ENCODE data around the gene CNPPD1.

The CNPPD1 gene

GRCh38 chr2:219176818-219177551 lies at the start of gene CNPPD1:
Gene CNPPD1 (minus strand): TSS chr2:219176925. CDS start chr2:219176828, 97 bp downstream.
- no peak for DNase-seq (ENCODE audit: low read depth, low spot score)

- no peak for DNase-seq (ENCODE audit: low read depth, low spot score)
These were observed 48.6 kb upstream of the CNPPD1 start for GRCh38 chr2:219225350-219225749.

GRCh38 chr2:219223831-219224610 lies 47.3 kb upstream of the CNPPD1 start:
- DNase-seq (ENCODE audit: low read depth, low spot score), result no peak

- no peak for DNase-seq (ENCODE audit: low read depth, low spot score)
These were observed 45.3 kb upstream of the CNPPD1 start for GRCh38 chr2:219221957-219222518.

GRCh38 chr2:219220652-219221402 lies 44.1 kb upstream of the CNPPD1 start:
- DNase-seq (ENCODE audit: low read depth, low spot score), result no peak

GRCh38 chr2:219219784-219220532 lies 43.2 kb upstream of the CNPPD1 start:
- no peak for DNase-seq (ENCODE audit: low read depth, low spot score)

GRCh38 chr2:219218732-219219701 lies 42.3 kb upstream of the CNPPD1 start, which contains the start of gene ABCB6:
Gene ABCB6 (minus strand): TSS chr2:219218958. CDS start chr2:219218673, 285 bp downstream.
- peak; percentile 83 for DNase-seq (ENCODE audit: low read depth, low spot score)

- no peak for DNase-seq (ENCODE audit: low read depth, low spot score)
These were observed 41.5 kb upstream of the CNPPD1 start for GRCh38 chr2:219218217-219218731.

- DNase-seq (ENCODE audit: low read depth, low spot score), result no peak
These were observed 39.8 kb upstream of the CNPPD1 start for GRCh38 chr2:219216535-219216915.

- DNase-seq (ENCODE audit: low read depth, low spot score), result no peak
These were observed 39.3 kb upstream of the CNPPD1 start for GRCh38 chr2:219215871-219216534.

GRCh38 chr2:219214786-219215185 lies 38.1 kb upstream of the CNPPD1 start:
- DNase-seq (ENCODE audit: low read depth, low spot score), result no peak

- DNase-seq (ENCODE audit: low read depth, low spot score), result no peak
These were observed 37.4 kb upstream of the CNPPD1 start for GRCh38 chr2:219214141-219214540.

GRCh38 chr2:219213486-219214071 lies 36.9 kb upstream of the CNPPD1 start:
- no peak for DNase-seq (ENCODE audit: low read depth, low spot score)

GRCh38 chr2:219213026-219213415 lies 36.3 kb upstream of the CNPPD1 start:
- no peak for DNase-seq (ENCODE audit: low read depth, low spot score)

- DNase-seq (ENCODE audit: low read depth, low spot score), result no peak
These were observed 34.2 kb upstream of the CNPPD1 start for GRCh38 chr2:219210886-219211362.

GRCh38 chr2:219210196-219210885 lies 33.6 kb upstream of the CNPPD1 start:
- no peak for DNase-seq (ENCODE audit: low read depth, low spot score)

GRCh38 chr2:219209236-219210195 lies 32.8 kb upstream of the CNPPD1 start:
- DNase-seq (ENCODE audit: low read depth, low spot score), result no peak
